Fibroblast of lung (primary cell): ENCODE measurements around the gene CTDSP2.

ENCODE experiments used
- CTCF ChIP-seq, 2 donors: IDR thresholded peaks in 1 of 2; conservative IDR thresholded peaks in 1 of 2; 1 replicate in 1 of 2; 2 replicates in 1 of 2; pipeline ENCODE4 v1.5.1; 2011 to 2012; ENCODE audit warnings: low read length in 2 of 2, control low read depth in 1 of 2, inconsistent platforms in 1 of 2, low read depth in 1 of 2, mild to moderate bottlenecking in 1 of 2
- EZH2 ChIP-seq: IDR thresholded peaks from 2 replicates; pipeline ENCODE4 v1.5.1; 2012; ENCODE audit warnings: low read length, control low read depth, mild to moderate bottlenecking; ENCODE audit errors: missing control alignments

GRCh38 chr12:57815177-57816000 is 31.1 kb downstream of the CTDSP2 start:
- TF ChIP-seq CTCF (conservative IDR thresholded peaks at IDR 0.05 in 1 of 2, IDR thresholded peaks at IDR 0.05 in 1 of 2; ENCODE audit: low read depth in 1 of 2, low read length in 2 of 2) = peak in 1 of 2 donors; percentile 7
- TF ChIP-seq EZH2 = no peak
